ENCODE results near the gene WDFY4. TPM values are rescaled to one million over a fixed set of nuclear protein-coding genes. Genes with fewer than 3 reads are reported as not detected.

WDFY4 gene
- total and polyA plus RNA-seq, 8 donors = 0.15 to 8.0 (median 2.7) TPM

DNA sequence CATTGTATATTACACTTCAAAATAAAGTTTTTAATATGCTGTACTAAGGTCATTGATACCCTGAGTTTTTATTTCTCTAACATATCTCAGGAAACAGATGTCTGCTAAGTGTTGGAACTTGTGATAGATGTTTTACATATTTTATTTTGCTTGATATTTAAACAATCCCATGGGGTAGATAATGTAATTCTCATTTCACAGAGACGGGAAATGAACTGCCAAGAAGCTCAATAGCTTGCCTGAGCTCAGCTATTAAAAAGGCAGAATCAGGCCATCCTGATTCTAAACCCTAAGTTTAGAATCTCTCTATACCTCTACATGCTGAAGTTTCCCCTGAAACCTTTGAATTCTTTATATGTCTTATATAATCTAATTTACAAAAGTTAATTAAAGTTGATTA lies 128.6 kb downstream of the WDFY4 start:
- DNase-seq = no peak
- no peak overlapping the region for H3K27ac ChIP-seq
- no peaks in the 10 kb centered on the region for H3K4me1 ChIP-seq
- H3K9me3 ChIP-seq = no peaks in the 10 kb centered on the region
- no peak for TF ChIP-seq POLR2A (IDR thresholded peaks at IDR 0.05)
- TF ChIP-seq CTCF (IDR thresholded peaks at IDR 0.05) = no peak
- TF ChIP-seq POLR2AphosphoS5 (IDR thresholded peaks at IDR 0.05) = no peak
- no peak for TF ChIP-seq EP300 (IDR thresholded peaks at IDR 0.05)
- intact Hi-C loops (cut with DNase I; ENCODE audit: low total_unique reads) = no loop called here
- H3K4me3 ChIP-seq = no peak overlapping the region
- WGBS, 5 donors = 32 to 54% (median 40%) methylated on average over 1 of the region's 1 CpG
- H3K36me3 ChIP-seq = peaks cover 0 to 5% (median 0%) of the 10 kb centered on the region in 4 donors
- H3K27me3 ChIP-seq = peaks cover 0 to 10% (median 0%) of the 10 kb centered on the region in 3 donors

- H3K36me3 ChIP-seq = peaks cover 0 to 5% (median 0%) of the 10 kb centered on the region in 4 donors
- H3K4me1 ChIP-seq = no peaks in the 10 kb centered on the region
- DNase-seq = no peak
- no peak overlapping the region for H3K4me3 ChIP-seq
- peaks cover 0 to 10% (median 0%) of the 10 kb centered on the region in 3 donors for H3K27me3 ChIP-seq
- H3K9me3 ChIP-seq = no peaks in the 10 kb centered on the region
- WGBS, 5 donors = 67 to 96% (median 86%) methylated on average over 3 of the region's 3 CpGs
- intact Hi-C loops (cut with DNase I; ENCODE audit: low total_unique reads) = no loop called here
- TF ChIP-seq POLR2A (IDR thresholded peaks at IDR 0.05) = no peak
- TF ChIP-seq POLR2AphosphoS5 (IDR thresholded peaks at IDR 0.05) = no peak
- no peak for TF ChIP-seq CTCF (IDR thresholded peaks at IDR 0.05)
- no peak for TF ChIP-seq EP300 (IDR thresholded peaks at IDR 0.05)
- H3K27ac ChIP-seq = no peak overlapping the region
Observed at GRCh38 chr10:48813825-48814224, 129.2 kb downstream of the WDFY4 start.

- intact Hi-C loops (cut with DNase I; ENCODE audit: low total_unique reads) = no loop called here
- H3K27me3 ChIP-seq = peaks cover 0 to 10% (median 0%) of the 10 kb centered on the region in 3 donors
- WGBS, 5 donors = 36 to 67% (median 43%) methylated on average over 1 of the region's 1 CpG
Observed at GRCh38 chr10:48814933-48815332, 130.3 kb downstream of the WDFY4 start.

DNA sequence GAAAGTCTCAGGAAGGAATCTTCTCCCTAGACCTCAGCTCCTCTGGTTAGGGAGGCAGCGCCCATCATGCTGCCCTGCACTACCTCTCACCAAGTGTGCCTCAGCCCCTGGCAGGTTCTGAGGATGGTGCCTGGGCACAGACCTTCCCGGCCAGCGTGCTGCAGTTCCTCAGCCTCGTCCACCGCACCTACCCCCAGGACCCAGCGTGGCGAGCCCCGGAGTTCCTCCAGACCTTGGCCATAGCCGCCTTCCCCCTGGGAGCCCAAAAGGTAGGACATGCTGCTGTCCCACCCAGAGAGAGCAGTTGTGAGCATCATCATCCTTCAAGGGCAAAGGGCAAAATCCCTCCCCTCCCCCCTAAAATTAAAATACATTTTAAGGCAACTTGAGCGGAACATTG lies 132.5 kb downstream of the WDFY4 start:
- Histone ChIP-seq H3K4me3 (no peak overlapping the region), H3K27me3 (peaks cover 0 to 10% (median 0%) of the 10 kb centered on the region in 3 donors)
- intact Hi-C loops (cut with DNase I; ENCODE audit: low total_unique reads) = no loop called here

More at GRCh38 chr10:48814933-48815332, 130.3 kb downstream of the WDFY4 start:
- no peak overlapping the region for H3K27ac ChIP-seq
- DNase-seq = no peak
- no peaks in the 10 kb centered on the region for H3K9me3 ChIP-seq
- no peaks in the 10 kb centered on the region for H3K4me1 ChIP-seq
- TF ChIP-seq EP300 (IDR thresholded peaks at IDR 0.05) (no peak), POLR2A (IDR thresholded peaks at IDR 0.05) (no peak), POLR2AphosphoS5 (IDR thresholded peaks at IDR 0.05) (no peak), CTCF (IDR thresholded peaks at IDR 0.05) (no peak)
- peaks cover 0 to 5% (median 0%) of the 10 kb centered on the region in 4 donors for H3K36me3 ChIP-seq
- H3K4me3 ChIP-seq = no peak overlapping the region

More for the DNA sequence above, 132.5 kb downstream of the WDFY4 start:
- no peaks in the 10 kb centered on the region for H3K9me3 ChIP-seq
- peaks cover 0 to 5% (median 0%) of the 10 kb centered on the region in 4 donors for H3K36me3 ChIP-seq
- no peak overlapping the region for H3K27ac ChIP-seq
- 81 to 96% (median 85%) methylated on average over 10 of the region's 10 CpGs for WGBS, 5 donors
- H3K4me1 ChIP-seq = no peaks in the 10 kb centered on the region
- no peak for TF ChIP-seq CTCF (IDR thresholded peaks at IDR 0.05)
- no peak for TF ChIP-seq POLR2A (IDR thresholded peaks at IDR 0.05)
- TF ChIP-seq EP300 (IDR thresholded peaks at IDR 0.05) = no peak
- no peak for TF ChIP-seq POLR2AphosphoS5 (IDR thresholded peaks at IDR 0.05)
- no peak for DNase-seq
